Panc1 (cell line): Measurements from ENCODE around the gene RBM22. TPM values are rescaled to one million over a fixed set of nuclear protein-coding genes. Genes with fewer than 3 reads are reported as not detected.

Experiments
- ATAC-seq: fragments of 200-7000 bp; cut with Tn5 transposase; 2 replicates; pipeline ENCODE4 v1.9.1; 2020; ENCODE audit warnings: mild to moderate bottlenecking, moderate library complexity
- BruUV-seq: library from RNA; stranded (reverse); fragments of 400-500 nt; replicated peaks from 2 replicates; lab custom pipeline; 2021; lab: Mats Ljungman, UMichigan
- CTCF ChIA-PET: fragments of 300-600 bp; sonication (Branson Sonifier 250); formaldehyde crosslinking; loops from one replicate; lab custom pipeline; 2022; ENCODE audit warnings: antibody characterized with exemption; lab: Charles Lee
- POLR2A ChIA-PET: fragments of 300-600 bp; sonication (Branson Sonifier 250); formaldehyde crosslinking; loops from one replicate; lab custom pipeline; 2022; ENCODE audit warnings: antibody characterized with exemption; lab: Charles Lee
- DNase-seq: peaks from one replicate; pipeline ENCODE4 v3.0.0-alpha.2; 2010; ENCODE audit warnings: low read depth, low spot score
- H3K27ac ChIP-seq: 2 replicates; pipeline ENCODE4 v1.5.1; 2011; ENCODE audit warnings: mild to moderate bottlenecking, low read length, inconsistent platforms
- H3K27me3 ChIP-seq: fragments of 200-500 bp; sonication (Bioruptor generic); 2 replicates; pipeline ENCODE4 v1.6.0; 2014; ENCODE audit warnings: low read length, inconsistent platforms; ENCODE audit not compliant: control insufficient read depth, insufficient read depth
- H3K36me3 ChIP-seq: fragments of 200-500 bp; sonication (Bioruptor generic); 2 replicates; pipeline ENCODE4 v1.5.1; 2014; ENCODE audit warnings: inconsistent platforms, mild to moderate bottlenecking, low read length, moderate library complexity; ENCODE audit not compliant: control insufficient read depth, insufficient read depth
- H3K4me1 ChIP-seq: 2 replicates; pipeline ENCODE4 v1.5.1; 2011; ENCODE audit warnings: inconsistent platforms, mild to moderate bottlenecking, low read length, moderate library complexity; ENCODE audit not compliant: control insufficient read depth, insufficient read depth
- H3K4me3 ChIP-seq, 2 experiments: 2 replicates each; pipeline ENCODE4 v1.5.1; 2011 to 2012; ENCODE audit warnings: low read depth in 2 of 2, low read length in 2 of 2, mild to moderate bottlenecking in 2 of 2, inconsistent platforms in 1 of 2, moderate library complexity in 1 of 2
- H3K9me3 ChIP-seq: fragments of 200-500 bp; sonication (Bioruptor generic); 2 replicates; pipeline ENCODE4 v1.5.1; 2014; ENCODE audit warnings: low read depth, mild to moderate bottlenecking, inconsistent platforms, low read length, moderate library complexity; ENCODE audit not compliant: control insufficient read depth, insufficient read depth
- POLR2AphosphoS5 ChIP-seq: IDR thresholded peaks from 2 replicates; pipeline ENCODE4 v1.6.1; 2012; ENCODE audit warnings: mild to moderate bottlenecking, low read depth, low read length, moderate library complexity
- REST ChIP-seq, 2 experiments: IDR thresholded peaks; 2 replicates each; pipeline ENCODE4 v1.6.1; 2011 to 2012; ENCODE audit warnings: low read depth in 2 of 2, control low read depth in 1 of 2, low read length in 1 of 2, mild to moderate bottlenecking in 1 of 2, moderate library complexity in 1 of 2; ENCODE audit not compliant: insufficient read depth in 1 of 2
- SIN3A ChIP-seq: IDR thresholded peaks from 2 replicates; pipeline ENCODE4 v1.6.1; 2012; ENCODE audit warnings: low read depth, mild to moderate bottlenecking, low read length, moderate library complexity, borderline replicate concordance; ENCODE audit not compliant: insufficient read depth
- TCF7L2 ChIP-seq: IDR thresholded peaks from 2 replicates; pipeline ENCODE4 v1.6.1; 2011; ENCODE audit warnings: mild to moderate bottlenecking, low read depth, low read length, inconsistent platforms
- in situ Hi-C: cut with HindIII; loops from 2 replicates; pipeline ENCODE4 v1.10.0; 2016; ENCODE audit warnings: low sequenced_read_pairs, low pct_unique_long_range_greater_than_20kb
- intact Hi-C: fragments of 100-400 bp; cut with micrococcal nuclease; formaldehyde crosslinking; loops from one replicate; pipeline ENCODE4 v1.10.0; 2022; ENCODE audit not compliant: unreplicated experiment
- total RNA-seq: library from RNA; stranded (reverse); gene quantifications from one replicate; pipeline ENCODE4 v1.2.1, GENCODE V29; 2021; ENCODE audit not compliant: unreplicated experiment
- TF ChIP-seq, protein P1 (sequence below): fragments of 450-650 bp; IDR thresholded peaks from 2 replicates; pipeline ENCODE4 v1.5.1; 2017; ENCODE audit warnings: mild to moderate bottlenecking

Gene RBM22
- total RNA-seq, 1 experiment from 2014 or later, result 54.3 TPM

DNA sequence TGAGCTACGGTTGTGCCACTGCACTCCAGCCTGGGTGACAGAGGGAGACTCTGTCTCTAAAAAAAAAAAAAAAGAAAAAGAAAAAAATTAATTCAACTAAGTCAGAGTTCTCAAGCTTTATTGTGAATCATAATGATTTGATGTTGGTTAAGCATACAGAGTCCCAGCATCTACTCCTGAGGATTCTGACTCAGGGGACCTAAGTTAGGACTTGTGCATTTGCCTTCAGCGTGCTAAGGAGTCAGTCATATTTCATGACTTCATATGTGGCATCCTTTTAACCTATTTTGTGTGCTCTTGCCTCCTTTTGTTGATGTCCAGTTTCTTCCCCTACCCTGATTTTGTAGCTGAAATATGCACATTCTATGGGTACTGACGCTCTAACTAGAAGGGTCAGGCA, 36.9 kb downstream of the RBM22 start:
- BruUV-seq, result no TSS peak
- Histone ChIP-seq H3K4me1 (peaks cover 2% of the 10 kb centered on the region; the same call in 1 of the 2 replicates), H3K9me3 (no peaks in the 10 kb centered on the region), H3K27me3 (no peaks in the 10 kb centered on the region), H3K4me3 (no peak overlapping the region), H3K36me3 (no peaks in the 10 kb centered on the region), H3K27ac (no peak overlapping the region)
- CTCF ChIA-PET, result interaction anchor here (0.7 kb wide), 1 partner anchor 104 kb away, joined by 3 read pairs; no protein-coding TSS in a partner anchor
- intact Hi-C loops, result no loop called here
- in situ Hi-C loops, result no loop called here
- ATAC-seq (no peak), DNase-seq (no peak)
- POLR2A ChIA-PET, result no interaction called here
- TF ChIP-seq TCF7L2, result no peak

DNA sequence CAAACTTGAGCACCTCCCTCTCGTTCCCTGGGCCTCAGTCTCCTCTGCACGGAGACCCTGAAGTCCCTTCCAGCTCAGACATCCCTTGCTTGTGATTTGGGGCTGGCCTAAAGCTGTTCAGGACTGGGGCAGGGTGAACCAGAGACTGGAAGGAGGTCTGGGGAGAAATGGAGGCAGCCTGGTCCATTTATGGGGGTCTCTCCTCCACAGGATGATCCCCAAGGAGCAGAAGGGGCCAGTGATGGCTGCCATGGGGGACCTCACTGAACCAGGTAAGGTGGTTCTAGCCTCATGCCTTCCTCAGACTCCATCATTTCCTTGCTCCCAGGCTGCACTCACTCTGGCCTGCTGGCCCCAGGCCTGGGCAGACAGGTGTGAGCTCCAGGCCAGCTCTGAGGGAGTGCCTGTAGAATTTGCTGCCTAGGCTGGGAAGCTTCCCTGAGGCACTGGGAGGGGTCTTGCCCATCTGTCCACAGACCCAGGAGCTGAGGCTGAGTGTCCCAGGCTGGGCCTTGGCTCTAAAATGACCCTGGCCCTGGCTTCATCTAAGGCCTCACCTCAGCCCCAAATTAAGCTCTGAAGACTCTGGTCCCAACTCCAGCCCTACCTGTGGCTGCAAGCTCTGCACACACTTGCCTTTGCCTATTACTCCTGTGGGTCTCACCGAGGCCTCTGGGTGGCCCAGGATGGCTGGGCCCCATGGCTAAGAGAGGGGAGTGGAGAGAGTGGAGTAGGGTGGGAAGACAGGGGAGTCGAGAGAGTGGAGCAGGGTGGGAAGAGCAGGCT, 37.9 kb downstream of the RBM22 start:
- no TSS peak for BruUV-seq
- in situ Hi-C loops (no loop called here), intact Hi-C loops (no loop called here)
- CTCF ChIA-PET, result interaction anchor here (0.8 kb wide), 1 partner anchor 426 kb away, joined by 3 read pairs; no protein-coding TSS in a partner anchor
- peaks cover 9% of the 10 kb centered on the region; the same call in 1 of the 2 replicates for H3K4me1 ChIP-seq
- TF ChIP-seq REST (IDR thresholded peaks at IDR 0.05; ENCODE audit: insufficient read depth in 1 of 2, low read depth in 2 of 2, low read length in 1 of 2), result no peak
- TF ChIP-seq TCF7L2, result no peak
- TF ChIP-seq POLR2AphosphoS5, result no peak
- TF ChIP-seq SIN3A, result no peak
- TF ChIP-seq, protein P1, sequence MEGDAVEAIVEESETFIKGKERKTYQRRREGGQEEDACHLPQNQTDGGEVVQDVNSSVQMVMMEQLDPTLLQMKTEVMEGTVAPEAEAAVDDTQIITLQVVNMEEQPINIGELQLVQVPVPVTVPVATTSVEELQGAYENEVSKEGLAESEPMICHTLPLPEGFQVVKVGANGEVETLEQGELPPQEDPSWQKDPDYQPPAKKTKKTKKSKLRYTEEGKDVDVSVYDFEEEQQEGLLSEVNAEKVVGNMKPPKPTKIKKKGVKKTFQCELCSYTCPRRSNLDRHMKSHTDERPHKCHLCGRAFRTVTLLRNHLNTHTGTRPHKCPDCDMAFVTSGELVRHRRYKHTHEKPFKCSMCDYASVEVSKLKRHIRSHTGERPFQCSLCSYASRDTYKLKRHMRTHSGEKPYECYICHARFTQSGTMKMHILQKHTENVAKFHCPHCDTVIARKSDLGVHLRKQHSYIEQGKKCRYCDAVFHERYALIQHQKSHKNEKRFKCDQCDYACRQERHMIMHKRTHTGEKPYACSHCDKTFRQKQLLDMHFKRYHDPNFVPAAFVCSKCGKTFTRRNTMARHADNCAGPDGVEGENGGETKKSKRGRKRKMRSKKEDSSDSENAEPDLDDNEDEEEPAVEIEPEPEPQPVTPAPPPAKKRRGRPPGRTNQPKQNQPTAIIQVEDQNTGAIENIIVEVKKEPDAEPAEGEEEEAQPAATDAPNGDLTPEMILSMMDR, result no peak
- DNase-seq (no peak), ATAC-seq (no peak)
- H3K27ac ChIP-seq, result no peak overlapping the region
- no peaks in the 10 kb centered on the region for H3K27me3 ChIP-seq
- H3K9me3 ChIP-seq, result no peaks in the 10 kb centered on the region
- POLR2A ChIA-PET, result no interaction called here
- no peak overlapping the region for H3K4me3 ChIP-seq
- H3K36me3 ChIP-seq, result no peaks in the 10 kb centered on the region
